HG03354 (cell line): ENCODE results near the gene DIPK1A.
A peak's percentile ranks its signal among the peaks of the same experiment; 100 is the strongest.

Source experiments
- ATAC-seq: cut with Tn5 transposase; IDR thresholded peaks from one replicate; pipeline ENCODE4 v1.9.1; 2021; ENCODE audit warnings: mild to moderate bottlenecking; ENCODE audit not compliant: unreplicated experiment, poor library complexity, severe bottlenecking

DIPK1A gene

DNA sequence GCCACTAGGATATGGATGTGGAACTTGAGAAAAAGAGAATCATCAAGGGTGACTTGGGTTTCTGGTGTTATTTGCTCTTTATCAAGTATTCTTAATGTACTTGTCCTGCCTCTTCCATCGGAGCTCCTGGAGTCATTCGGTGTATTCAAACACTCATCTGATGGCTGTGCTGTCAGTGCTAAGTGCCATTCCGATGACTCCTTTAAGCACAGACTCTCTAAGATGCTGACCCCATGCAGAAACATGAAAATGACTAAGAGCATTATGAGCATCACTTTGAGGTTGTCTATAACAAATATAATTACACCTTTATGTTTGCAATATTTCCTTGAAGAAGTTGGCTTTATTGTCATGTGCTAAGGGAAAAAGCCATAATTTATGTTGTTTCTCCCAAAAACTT, 140.7 kb downstream of the DIPK1A start:
- ATAC-seq, result no peak

DNA sequence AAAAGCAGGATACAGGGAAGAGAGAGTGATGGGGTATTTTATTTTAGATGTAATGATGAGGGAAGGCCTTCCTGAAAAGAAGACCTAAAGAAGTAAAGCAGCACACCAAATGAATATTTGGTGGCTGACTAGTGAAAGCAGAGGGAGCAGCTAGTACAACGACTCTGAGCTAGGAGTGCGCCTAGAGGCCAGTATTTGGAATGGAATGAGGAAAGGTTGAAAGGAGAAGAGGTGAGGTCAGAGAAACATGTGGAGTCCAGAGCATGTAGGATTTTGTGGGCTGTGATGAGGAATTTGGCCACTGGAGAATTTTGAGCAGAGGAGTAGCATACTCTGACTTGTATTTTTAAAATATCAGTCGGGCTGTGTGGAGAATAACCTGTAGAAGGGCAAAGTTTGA, 141.2 kb downstream of the DIPK1A start:
- ATAC-seq, result no peak

DNA sequence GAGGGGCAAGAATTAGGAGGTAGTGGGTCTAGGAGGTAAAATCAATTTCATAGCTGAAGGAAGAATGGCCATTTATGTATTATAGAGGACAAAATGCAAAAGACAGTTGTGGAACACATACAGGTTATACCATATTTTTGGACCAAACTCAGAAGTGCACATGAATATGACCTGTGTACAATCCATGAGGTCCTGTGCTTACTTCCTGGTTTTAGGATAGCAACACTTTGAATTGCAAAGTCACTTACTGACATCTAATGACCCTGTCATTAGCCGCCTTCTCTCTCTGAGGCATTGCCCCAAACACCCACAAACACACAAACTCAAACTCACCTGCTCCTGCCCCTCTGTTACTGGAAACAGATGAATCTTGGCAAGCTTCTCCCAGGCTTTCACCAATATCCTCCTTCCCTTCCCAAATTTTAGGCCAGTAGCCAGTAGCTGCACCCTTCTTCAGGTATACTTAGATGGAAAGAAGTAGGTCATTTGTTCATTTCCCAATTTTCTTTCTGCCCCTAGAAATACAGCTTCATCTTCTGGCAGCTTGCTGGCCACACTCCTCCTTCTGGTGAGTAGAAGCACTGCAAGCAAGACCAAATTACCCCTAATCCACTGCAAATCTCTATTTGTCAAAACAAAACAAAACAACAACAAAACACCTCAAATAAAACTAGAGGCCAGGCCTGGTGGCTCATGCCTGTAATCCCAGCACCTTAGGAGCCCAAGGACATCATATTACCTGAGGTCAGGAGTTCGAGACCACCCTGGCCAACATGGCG, 143.1 kb downstream of the DIPK1A start:
- ATAC-seq, result peak; percentile 95

DNA sequence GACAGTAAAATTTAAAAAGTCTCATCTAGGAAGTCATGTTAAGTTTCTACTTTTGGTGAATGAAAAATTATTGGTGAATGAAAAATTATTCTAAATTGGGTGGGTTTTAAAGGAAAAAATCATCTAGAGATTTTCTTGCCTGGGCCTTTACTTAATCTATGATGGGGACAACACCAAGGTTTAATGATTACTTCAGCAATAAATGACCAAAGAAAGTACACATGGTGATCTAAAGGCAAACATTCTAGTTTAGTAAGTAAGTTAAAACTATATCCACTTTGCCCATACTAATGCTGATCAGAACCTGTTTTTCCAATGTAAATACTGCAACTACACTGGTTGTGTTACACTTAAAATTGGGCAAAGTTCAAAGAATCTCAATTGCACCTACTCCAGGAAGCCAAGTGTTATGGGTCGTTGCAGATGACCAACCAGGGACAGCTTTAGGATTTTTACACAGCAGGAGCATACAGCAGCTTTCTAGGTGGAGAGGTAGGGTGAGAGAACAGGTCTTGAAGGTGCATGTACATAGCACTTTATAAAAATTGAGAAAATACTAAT, 144.0 kb downstream of the DIPK1A start:
- no peak for ATAC-seq

DNA sequence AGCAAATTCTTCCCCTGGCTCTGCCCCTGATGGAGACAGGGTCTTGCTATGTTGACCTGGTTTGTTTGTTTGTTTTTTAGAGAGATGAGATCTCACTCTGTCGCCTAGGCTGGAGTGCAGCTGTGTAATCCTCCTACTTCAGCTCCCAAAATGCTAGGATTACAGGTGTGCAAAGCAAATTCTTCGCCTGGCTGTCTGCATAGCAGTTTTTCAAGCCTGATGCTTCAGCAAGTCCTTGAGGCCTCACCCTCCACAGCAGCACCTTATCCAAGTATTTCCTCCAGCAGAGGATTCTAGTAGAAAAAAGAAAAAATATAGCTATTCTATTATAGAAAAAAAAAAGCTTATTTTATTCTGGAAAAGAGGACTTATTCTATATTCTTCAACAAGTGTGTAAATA, 144.5 kb downstream of the DIPK1A start:
- no peak for ATAC-seq

DNA sequence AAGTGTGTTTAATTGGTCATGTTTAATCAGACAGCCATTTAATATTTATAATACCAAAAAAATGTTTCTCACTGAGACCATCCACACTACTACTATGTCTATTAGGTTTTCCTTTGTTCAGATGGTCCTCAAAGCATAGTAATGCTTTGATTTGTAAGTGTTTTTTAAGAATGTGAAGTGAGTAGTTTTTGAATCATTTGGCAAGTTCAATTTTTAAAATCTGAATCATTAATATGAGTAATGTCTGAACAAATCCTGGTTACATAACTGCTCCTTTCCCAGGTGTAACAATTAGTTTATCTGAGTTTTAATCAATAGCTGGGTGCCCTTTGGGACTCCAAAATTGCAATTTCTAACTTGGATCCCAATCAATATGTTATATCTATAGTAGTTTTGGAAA, 152.9 kb downstream of the DIPK1A start:
- ATAC-seq, result no peak

DNA sequence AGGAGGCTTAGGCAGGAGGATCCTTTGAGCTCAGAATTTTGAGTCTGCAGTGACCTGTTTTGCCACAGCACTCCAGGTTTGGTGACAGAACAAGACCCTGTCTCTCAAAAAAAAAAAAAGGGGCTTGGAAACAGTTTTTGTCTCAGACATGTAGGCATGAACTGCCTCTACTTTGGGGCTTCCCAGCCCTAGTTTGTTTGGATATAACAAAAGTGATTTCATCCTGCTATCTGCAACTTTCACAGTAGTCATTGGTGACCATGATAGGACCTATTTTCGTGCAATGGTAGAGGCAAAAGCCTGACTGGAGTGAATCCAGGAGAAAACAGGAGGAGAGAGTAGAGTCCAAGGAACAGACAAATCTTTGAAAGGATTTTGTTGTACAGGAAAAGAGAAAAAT, 156.0 kb downstream of the DIPK1A start:
- ATAC-seq, result no peak

DNA sequence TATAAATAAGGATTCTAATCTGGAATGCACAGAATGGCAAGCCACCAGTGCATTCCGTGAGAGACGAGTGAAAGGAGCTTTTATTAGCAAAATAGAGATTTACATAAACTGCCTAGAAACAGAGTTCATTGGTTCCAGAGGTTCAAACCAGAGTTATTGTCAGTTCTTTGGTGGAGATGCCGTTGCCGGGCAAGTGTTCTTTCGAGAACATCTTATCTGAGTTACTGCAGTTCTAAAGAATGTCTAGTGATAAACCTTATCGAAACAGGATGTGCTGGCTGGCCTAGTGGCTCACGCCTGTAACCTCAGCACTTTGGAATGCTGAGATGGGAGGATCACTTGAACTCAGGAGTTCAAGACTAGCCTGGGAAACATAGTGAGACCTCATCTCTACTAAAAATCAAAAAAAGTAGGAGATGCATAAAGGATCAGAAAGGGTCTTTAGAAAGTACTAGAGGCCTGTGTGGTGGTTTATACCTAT, 156.5 kb downstream of the DIPK1A start:
- peak; percentile 62 for ATAC-seq

DNA sequence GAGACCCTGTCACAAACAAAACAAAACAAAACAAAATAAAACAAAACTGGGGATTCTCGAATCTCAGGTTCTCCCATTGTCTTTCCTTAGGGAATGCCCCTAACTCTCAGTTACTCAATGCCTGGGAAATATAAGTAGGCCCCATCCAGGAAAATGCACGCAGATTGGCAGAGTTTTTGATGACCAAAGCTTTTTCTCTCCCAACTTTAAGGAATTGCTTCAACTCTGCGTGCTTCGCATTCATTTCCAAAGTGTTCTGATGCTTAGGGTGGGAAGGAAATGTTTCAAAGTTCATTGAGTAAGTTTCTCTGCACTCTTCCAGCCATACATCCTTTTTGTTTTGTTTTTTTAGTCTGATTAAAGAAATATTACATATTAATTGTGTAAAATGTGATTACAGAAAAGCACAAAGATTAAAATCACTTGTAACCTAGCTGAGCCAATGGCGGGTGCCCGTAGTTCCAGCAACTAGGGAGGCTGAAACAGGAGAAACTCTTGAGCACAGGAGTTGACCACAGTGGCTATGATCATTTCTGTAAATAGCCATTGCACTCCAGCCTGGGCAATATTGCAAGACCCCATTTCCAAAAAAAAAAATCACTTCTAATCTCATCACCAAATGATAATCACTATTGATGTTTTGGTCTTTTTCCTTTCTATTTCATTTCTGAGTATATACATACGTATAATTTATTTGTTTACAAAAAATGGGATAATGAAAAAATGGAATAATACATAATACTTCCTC, 157.9 kb downstream of the DIPK1A start:
- no peak for ATAC-seq

DNA sequence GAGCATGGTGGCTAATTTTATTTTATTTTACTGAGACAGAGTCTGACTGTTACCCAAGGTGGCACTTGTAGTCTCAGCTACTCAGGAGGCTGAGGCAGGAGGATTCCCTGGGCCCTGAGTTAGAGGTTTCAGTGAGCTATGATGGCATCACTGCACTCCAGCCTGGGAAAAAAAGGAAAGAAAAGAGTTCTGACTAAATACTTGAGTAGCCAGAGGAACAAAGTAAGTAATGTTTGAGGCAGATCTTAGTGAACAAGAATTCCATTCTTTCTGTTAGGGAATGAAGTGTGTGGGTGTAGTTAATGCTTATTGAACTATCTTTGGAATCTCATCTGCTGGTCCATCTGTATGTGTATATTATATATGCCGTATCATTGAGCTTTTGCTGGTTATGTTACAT, 163.3 kb downstream of the DIPK1A start:
- no peak for ATAC-seq

DNA sequence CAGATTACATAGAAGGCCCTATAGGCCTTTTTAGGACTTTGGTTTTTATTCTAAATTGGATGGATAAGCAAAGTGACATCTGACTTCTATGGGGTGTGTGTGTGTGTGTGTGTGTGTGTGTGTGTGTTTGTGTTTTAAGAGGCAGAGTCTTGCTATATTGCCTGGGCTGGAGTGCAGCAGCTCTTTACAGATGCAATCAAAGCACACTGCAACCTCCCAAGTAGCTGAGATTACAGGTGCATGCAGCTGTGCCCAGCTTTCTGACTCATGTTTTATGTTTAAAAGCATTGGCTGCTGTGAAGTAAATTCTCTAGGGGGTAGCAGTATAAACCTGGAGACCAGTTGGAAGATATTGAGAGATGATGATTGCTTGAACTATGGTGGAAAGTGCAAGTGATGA, 164.0 kb downstream of the DIPK1A start:
- ATAC-seq, result no peak

DNA sequence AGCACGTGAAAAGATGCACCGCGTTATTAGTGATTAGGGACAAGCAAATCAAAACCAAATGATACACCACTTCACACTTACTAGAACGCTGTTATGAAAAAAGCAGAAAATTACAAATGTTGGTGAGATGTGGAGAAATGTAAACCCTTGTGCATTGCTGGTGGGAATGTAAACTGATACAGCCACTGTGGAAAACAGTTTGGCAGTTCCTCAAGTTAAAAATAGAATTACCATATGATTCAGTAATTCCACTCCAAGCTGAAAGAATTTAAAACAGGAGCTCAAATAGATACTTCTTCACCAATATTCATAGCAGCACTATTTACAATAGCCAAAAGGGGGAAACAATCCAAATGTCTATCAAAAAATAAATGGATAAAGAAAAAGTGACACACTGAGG, 166.1 kb downstream of the DIPK1A start:
- ATAC-seq, result no peak

DNA sequence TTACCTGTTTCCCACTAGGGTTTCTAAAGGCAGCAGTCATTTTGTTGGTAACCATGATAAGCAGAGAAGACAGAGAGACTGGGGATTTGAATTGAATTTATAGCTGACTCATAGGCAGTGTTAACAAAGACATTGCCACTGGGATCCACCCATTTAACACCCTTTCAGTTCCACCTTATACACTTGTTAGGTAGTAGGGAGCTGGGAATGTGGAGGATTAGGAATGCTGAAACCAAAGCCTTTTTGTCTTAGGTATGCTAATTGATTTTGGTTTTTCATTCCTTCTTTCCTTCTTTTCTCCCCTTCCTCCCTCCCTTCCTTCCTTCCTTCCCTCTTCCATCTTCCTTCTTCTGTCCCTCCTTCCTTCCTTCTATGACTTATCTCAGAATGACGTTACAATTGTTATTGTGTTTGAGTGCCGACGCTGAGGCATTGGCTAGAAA, 168.9 kb downstream of the DIPK1A start:
- ATAC-seq, result no peak
